ENCODE measurements around the gene PLCL2. TPM values are rescaled to one million over a fixed set of nuclear protein-coding genes. Genes with fewer than 3 reads are reported as not detected.

Gene PLCL2
- polyA plus RNA-seq, 1 experiment, result 1.9 TPM

GRCh38 chr3:16896094-16896627 lies 11.4 kb downstream of the PLCL2 start:
- TF ChIP-seq CTCF (IDR thresholded peaks at IDR 0.05; ENCODE audit: insufficient read depth, low read depth, low read length), result no peak
- H3K27me3 ChIP-seq (ENCODE audit: control insufficient read depth, insufficient read depth, low read length), result peaks cover 2% of the 10 kb centered on the region; the same call in 1 of the 2 replicates
- no peak for DNase-seq (ENCODE audit: low read depth)
- CTCF ChIA-PET, result interaction anchor here (1.4 to 1.5 kb wide), 2 partner anchors 10 to 12 kb away, joined by 4 to 5 read pairs; partner anchors contain the start of gene PLCL2
- H3K4me3 ChIP-seq (ENCODE audit: low read depth, low read length), result no peak overlapping the region
- no peaks in the 10 kb centered on the region for H3K36me3 ChIP-seq (ENCODE audit: control insufficient read depth, insufficient read depth, low read length)
- POLR2A ChIA-PET, result interaction anchor here (1.1 kb wide), 1 partner anchor 290 kb away, joined by 3 read pairs; no protein-coding TSS in a partner anchor

DNA sequence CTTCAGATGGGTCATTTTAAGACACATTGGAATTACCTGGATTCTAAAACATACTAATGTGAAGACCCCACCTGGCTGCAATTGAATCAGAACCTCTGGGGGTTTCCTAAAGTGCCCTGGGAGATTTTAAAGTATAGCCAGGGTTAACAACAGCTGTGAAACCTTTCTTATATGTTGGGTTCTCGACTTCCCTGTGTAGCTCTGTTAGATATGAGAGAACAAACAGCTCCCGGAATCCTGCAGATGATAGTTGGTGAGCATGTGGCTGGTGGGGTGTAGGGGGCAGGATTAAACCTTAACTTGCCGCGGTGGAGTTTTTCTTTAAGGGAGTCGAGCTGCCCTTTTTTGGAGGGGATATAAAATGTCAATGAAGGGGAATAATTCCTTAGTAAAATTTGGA lies 12.1 kb downstream of the PLCL2 start:
- no peak overlapping the region for H3K4me3 ChIP-seq (ENCODE audit: low read depth, low read length)
- CTCF ChIA-PET, result interaction anchor here (1.4 to 1.5 kb wide), 2 partner anchors 11 to 12 kb away, joined by 4 to 5 read pairs; partner anchors contain the start of gene PLCL2
- no peak for DNase-seq (ENCODE audit: low read depth)
- H3K36me3 ChIP-seq (ENCODE audit: control insufficient read depth, insufficient read depth, low read length), result no peaks in the 10 kb centered on the region
- H3K27me3 ChIP-seq (ENCODE audit: control insufficient read depth, insufficient read depth, low read length), result peaks cover 2% of the 10 kb centered on the region; the same call in 1 of the 2 replicates
- TF ChIP-seq CTCF (IDR thresholded peaks at IDR 0.05; ENCODE audit: insufficient read depth, low read depth, low read length), result no peak
- POLR2A ChIA-PET, result interaction anchor here (1.1 kb wide), 1 partner anchor 290 kb away, joined by 3 read pairs; no protein-coding TSS in a partner anchor

GRCh38 chr3:16897254-16897926 lies 12.6 kb downstream of the PLCL2 start:
- peaks cover 2% of the 10 kb centered on the region; the same call in 1 of the 2 replicates for H3K27me3 ChIP-seq (ENCODE audit: control insufficient read depth, insufficient read depth, low read length)
- ChIA-PET CTCF (interaction anchor here (1.1 to 1.5 kb wide), 2 partner anchors 13 to 14 kb away, joined by 3 to 4 read pairs; partner anchors contain the start of gene PLCL2), POLR2A (no interaction called here)
- no peaks in the 10 kb centered on the region for H3K36me3 ChIP-seq (ENCODE audit: control insufficient read depth, insufficient read depth, low read length)
- TF ChIP-seq CTCF (IDR thresholded peaks at IDR 0.05; ENCODE audit: insufficient read depth, low read depth, low read length), result no peak
- H3K4me3 ChIP-seq (ENCODE audit: low read depth, low read length), result no peak overlapping the region
- DNase-seq (ENCODE audit: low read depth), result peak; percentile 85

DNA sequence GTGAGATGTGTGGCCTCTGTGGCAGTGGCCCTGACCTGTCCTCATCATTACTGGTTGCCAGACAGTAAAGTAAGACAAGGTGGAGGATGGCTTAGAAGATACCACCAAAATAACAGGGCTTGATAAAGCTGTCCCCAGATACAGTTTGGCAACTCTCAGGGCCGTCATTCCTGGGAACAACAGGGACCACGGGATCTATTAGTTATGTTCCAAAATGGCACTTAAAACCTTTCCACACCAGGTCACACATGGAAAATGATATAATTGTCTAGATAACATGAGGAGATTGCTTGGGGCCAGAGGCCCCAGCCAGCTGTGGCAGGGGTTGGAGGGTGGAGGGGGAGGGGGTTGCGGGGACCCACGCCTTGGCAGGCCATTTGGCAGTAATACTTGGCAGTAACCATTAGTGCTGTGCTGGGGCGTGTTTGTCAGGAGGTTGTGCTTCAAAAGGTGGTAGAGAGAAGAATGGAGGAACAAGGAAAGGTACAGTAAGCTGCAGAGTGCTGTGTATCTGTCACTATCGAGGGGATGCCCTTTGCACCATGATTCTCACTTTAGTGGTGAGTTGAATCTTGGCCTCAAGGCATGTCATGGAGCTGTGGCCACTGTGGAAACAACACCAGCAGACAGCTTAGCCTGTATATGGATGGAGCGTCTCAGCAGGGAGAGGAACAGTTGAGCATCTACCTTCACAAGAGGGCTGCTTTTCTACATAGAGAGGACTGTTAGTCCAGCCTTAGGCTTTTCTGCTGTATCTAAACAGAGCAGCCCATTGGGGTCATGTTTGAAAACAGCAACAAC lies 14.0 kb downstream of the PLCL2 start:
- CTCF ChIA-PET, result interaction anchor here (0.6 to 1.3 kb wide), 3 partner anchors 15 to 131 kb away, joined by 3 to 4 read pairs (median 3); no protein-coding TSS in a partner anchor
- H3K27me3 ChIP-seq (ENCODE audit: control insufficient read depth, insufficient read depth, low read length), result peaks cover 2% of the 10 kb centered on the region; the same call in 1 of the 2 replicates
- no peak for DNase-seq (ENCODE audit: low read depth)
- no peak overlapping the region for H3K4me3 ChIP-seq (ENCODE audit: low read depth, low read length)
- no peak for TF ChIP-seq CTCF (IDR thresholded peaks at IDR 0.05; ENCODE audit: insufficient read depth, low read depth, low read length)
- H3K36me3 ChIP-seq (ENCODE audit: control insufficient read depth, insufficient read depth, low read length), result no peaks in the 10 kb centered on the region
- POLR2A ChIA-PET, result no interaction called here
